H54 (cell line): ENCODE data around the gene GRAMD1A.

Source experiments
- DNase-seq: peaks from one replicate; pipeline ENCODE4 v3.0.0; 2011; ENCODE audit warnings: low spot score, mixed read lengths; ENCODE audit not compliant: insufficient read length
- FAIRE-seq: peaks from 3 replicates; lab custom pipeline; 2011; peaks lifted over from hg19 to GRCh38; lab: Jason Lieb, UNC
- POLR2A ChIP-seq: IDR thresholded peaks from 2 replicates; pipeline ENCODE4 v1.6.1; 2011; ENCODE audit warnings: low read depth, mild to moderate bottlenecking, low read length

GRAMD1A gene

GRCh38 chr19:35037716-35038622 is 37.8 kb downstream of the GRAMD1A start:
- FAIRE-seq (no peak), DNase-seq (no peak)
- TF ChIP-seq POLR2A: no peak

- no peak for TF ChIP-seq POLR2A
Observed at GRCh38 chr19:35038623-35039512, 38.7 kb downstream of the GRAMD1A start.

GRCh38 chr19:35039881-35040825 is 40.0 kb downstream of the GRAMD1A start:
- DNase-seq: no peak
- no peak for FAIRE-seq
- no peak for TF ChIP-seq POLR2A

More at GRCh38 chr19:35038623-35039512, 38.7 kb downstream of the GRAMD1A start:
- DNase-seq (no peak), FAIRE-seq (no peak)

- TF ChIP-seq POLR2A: no peak
- FAIRE-seq (no peak), DNase-seq (no peak)
Observed at GRCh38 chr19:35040826-35041547, 40.9 kb downstream of the GRAMD1A start.

GRCh38 chr19:35041548-35042055 is 41.5 kb downstream of the GRAMD1A start, which contains the start of gene HPN:
HPN (plus strand) TSS chr19:35041721; CDS start chr19:35042507, 786 bp downstream.
- DNase-seq: no peak
- no peak for TF ChIP-seq POLR2A
- no peak for FAIRE-seq

- DNase-seq (no peak), FAIRE-seq (no peak)
- TF ChIP-seq POLR2A: no peak
Observed at GRCh38 chr19:35042056-35042730, 42.1 kb downstream of the GRAMD1A start.

- no peak for TF ChIP-seq POLR2A
- no peak for FAIRE-seq
Observed at GRCh38 chr19:35042954-35043604, 43.0 kb downstream of the GRAMD1A start.

GRCh38 chr19:35043906-35044305 is 43.8 kb downstream of the GRAMD1A start:
- FAIRE-seq: no peak
- no peak for DNase-seq
- no peak for TF ChIP-seq POLR2A

More at GRCh38 chr19:35042954-35043604, 43.0 kb downstream of the GRAMD1A start:
- DNase-seq: no peak

- FAIRE-seq (peak; percentile 66), DNase-seq (peak; percentile 85)
Observed at GRCh38 chr19:35044317-35045117, 44.4 kb downstream of the GRAMD1A start.

GRCh38 chr19:35045667-35046300 is 45.7 kb downstream of the GRAMD1A start:
- no peak for FAIRE-seq
- no peak for TF ChIP-seq POLR2A
- DNase-seq: peak; percentile 91

More at GRCh38 chr19:35044317-35045117, 44.4 kb downstream of the GRAMD1A start:
- TF ChIP-seq POLR2A: no peak
